Esophagus muscularis mucosa (tissue), 4 donors: ENCODE results near the gene HOGA1.

ENCODE experiments used
- EP300 ChIP-seq: sonication (generic); formaldehyde crosslinking; IDR thresholded peaks from one replicate; pipeline ENCODE4 v1.6.1; 2017; ENCODE audit warnings: antibody characterized with exemption
- POLR2A ChIP-seq: fragments of 450-650 bp; IDR thresholded peaks from one replicate; pipeline ENCODE4 v1.6.1; 2017; ENCODE audit warnings: antibody characterized with exemption, moderate library complexity, mild to moderate bottlenecking, low read depth
- POLR2AphosphoS5 ChIP-seq, 2 donors: sonication (generic); formaldehyde crosslinking; IDR thresholded peaks; one replicate each; pipeline ENCODE4 v1.6.1; 2017; ENCODE audit warnings: antibody characterized with exemption in 2 of 2
- TF ChIP-seq, protein P1 (sequence below), 3 experiments: fragments of 200-600 bp in 2 of 3; fragments of 450-650 bp in 1 of 3; sonication (generic) in 2 of 3; IDR thresholded peaks; one replicate each; pipeline ENCODE4 v1.5.1; 2017 to 2019; ENCODE audit warnings: antibody characterized with exemption in 3 of 3, mild to moderate bottlenecking in 2 of 3, moderate library complexity in 1 of 3

- TF ChIP-seq, protein P1, sequence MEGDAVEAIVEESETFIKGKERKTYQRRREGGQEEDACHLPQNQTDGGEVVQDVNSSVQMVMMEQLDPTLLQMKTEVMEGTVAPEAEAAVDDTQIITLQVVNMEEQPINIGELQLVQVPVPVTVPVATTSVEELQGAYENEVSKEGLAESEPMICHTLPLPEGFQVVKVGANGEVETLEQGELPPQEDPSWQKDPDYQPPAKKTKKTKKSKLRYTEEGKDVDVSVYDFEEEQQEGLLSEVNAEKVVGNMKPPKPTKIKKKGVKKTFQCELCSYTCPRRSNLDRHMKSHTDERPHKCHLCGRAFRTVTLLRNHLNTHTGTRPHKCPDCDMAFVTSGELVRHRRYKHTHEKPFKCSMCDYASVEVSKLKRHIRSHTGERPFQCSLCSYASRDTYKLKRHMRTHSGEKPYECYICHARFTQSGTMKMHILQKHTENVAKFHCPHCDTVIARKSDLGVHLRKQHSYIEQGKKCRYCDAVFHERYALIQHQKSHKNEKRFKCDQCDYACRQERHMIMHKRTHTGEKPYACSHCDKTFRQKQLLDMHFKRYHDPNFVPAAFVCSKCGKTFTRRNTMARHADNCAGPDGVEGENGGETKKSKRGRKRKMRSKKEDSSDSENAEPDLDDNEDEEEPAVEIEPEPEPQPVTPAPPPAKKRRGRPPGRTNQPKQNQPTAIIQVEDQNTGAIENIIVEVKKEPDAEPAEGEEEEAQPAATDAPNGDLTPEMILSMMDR (IDR thresholded peaks at IDR 0.05), result no peak
- TF ChIP-seq EP300, result no peak
- TF ChIP-seq POLR2A, result no peak
- TF ChIP-seq POLR2AphosphoS5 (IDR thresholded peaks at IDR 0.05), result no peak
Observed at GRCh38 chr10:97573021-97573420, 11.2 kb upstream of the HOGA1 start.
